IMR-90 (cell line): ENCODE data around the gene TIGD1.

ENCODE experiments used
- BHLHE40 ChIP-seq: fragments of 150-350 bp; IDR thresholded peaks from 2 replicates; pipeline ENCODE4 v1.6.1; 2016; ENCODE audit warnings: mild to moderate bottlenecking, low read depth, low read length
- NFE2L2 ChIP-seq: fragments of 150-350 bp; IDR thresholded peaks from 2 replicates; pipeline ENCODE4 v1.6.1; 2016; ENCODE audit warnings: low read depth, mild to moderate bottlenecking, low read length
- POLR2A ChIP-seq: IDR thresholded peaks from 2 replicates; pipeline ENCODE4 v1.6.1; 2012; ENCODE audit warnings: mild to moderate bottlenecking, low read depth, low read length
- RAD21 ChIP-seq: IDR thresholded peaks from 2 replicates; pipeline ENCODE4 v1.6.1; 2012; ENCODE audit warnings: low read length, improper control_type of control experiment
- RFX5 ChIP-seq: IDR thresholded peaks from 2 replicates; pipeline ENCODE4 v1.8.0; 2012; ENCODE audit warnings: low read depth, mild to moderate bottlenecking, low read length, moderate library complexity
- SMC3 ChIP-seq: fragments of 150-350 bp; IDR thresholded peaks from 2 replicates; pipeline ENCODE4 v1.6.1; 2016; ENCODE audit warnings: low read depth, mild to moderate bottlenecking, antibody characterized with exemption, low read length, moderate library complexity
- TF ChIP-seq, protein P1 (sequence below): conservative IDR thresholded peaks from 2 replicates; pipeline ENCODE4 v1.5.1; 2012; ENCODE audit warnings: mild to moderate bottlenecking, low read depth, low read length, improper control_type of control experiment
- TF ChIP-seq, protein P2 (sequence below): fragments of 150-350 bp; IDR thresholded peaks from 2 replicates; pipeline ENCODE4 v1.6.1; 2016; ENCODE audit warnings: low read depth, mild to moderate bottlenecking, low read length, moderate library complexity, borderline replicate concordance

GRCh38 chr2:232501331-232501771 is 49.0 kb downstream of the TIGD1 start:
- TF ChIP-seq, protein P1, sequence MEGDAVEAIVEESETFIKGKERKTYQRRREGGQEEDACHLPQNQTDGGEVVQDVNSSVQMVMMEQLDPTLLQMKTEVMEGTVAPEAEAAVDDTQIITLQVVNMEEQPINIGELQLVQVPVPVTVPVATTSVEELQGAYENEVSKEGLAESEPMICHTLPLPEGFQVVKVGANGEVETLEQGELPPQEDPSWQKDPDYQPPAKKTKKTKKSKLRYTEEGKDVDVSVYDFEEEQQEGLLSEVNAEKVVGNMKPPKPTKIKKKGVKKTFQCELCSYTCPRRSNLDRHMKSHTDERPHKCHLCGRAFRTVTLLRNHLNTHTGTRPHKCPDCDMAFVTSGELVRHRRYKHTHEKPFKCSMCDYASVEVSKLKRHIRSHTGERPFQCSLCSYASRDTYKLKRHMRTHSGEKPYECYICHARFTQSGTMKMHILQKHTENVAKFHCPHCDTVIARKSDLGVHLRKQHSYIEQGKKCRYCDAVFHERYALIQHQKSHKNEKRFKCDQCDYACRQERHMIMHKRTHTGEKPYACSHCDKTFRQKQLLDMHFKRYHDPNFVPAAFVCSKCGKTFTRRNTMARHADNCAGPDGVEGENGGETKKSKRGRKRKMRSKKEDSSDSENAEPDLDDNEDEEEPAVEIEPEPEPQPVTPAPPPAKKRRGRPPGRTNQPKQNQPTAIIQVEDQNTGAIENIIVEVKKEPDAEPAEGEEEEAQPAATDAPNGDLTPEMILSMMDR = no peak
- no peak for TF ChIP-seq POLR2A
- no peak for TF ChIP-seq NFE2L2
- TF ChIP-seq RAD21 = no peak
- TF ChIP-seq BHLHE40 = no peak
- TF ChIP-seq, protein P2, sequence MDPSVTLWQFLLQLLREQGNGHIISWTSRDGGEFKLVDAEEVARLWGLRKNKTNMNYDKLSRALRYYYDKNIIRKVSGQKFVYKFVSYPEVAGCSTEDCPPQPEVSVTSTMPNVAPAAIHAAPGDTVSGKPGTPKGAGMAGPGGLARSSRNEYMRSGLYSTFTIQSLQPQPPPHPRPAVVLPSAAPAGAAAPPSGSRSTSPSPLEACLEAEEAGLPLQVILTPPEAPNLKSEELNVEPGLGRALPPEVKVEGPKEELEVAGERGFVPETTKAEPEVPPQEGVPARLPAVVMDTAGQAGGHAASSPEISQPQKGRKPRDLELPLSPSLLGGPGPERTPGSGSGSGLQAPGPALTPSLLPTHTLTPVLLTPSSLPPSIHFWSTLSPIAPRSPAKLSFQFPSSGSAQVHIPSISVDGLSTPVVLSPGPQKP = no peak
- TF ChIP-seq SMC3 = no peak
- TF ChIP-seq RFX5 = no peak
